GM18873 (cell line): ENCODE measurements around the gene TSPAN11.

Experiments
- ATAC-seq: cut with Tn5 transposase; IDR thresholded peaks from one replicate; pipeline ENCODE4 v1.9.1; 2021; ENCODE audit warnings: mild to moderate bottlenecking, moderate library complexity, moderate number of reproducible peaks; ENCODE audit not compliant: unreplicated experiment, low FRiP score

Gene TSPAN11

DNA sequence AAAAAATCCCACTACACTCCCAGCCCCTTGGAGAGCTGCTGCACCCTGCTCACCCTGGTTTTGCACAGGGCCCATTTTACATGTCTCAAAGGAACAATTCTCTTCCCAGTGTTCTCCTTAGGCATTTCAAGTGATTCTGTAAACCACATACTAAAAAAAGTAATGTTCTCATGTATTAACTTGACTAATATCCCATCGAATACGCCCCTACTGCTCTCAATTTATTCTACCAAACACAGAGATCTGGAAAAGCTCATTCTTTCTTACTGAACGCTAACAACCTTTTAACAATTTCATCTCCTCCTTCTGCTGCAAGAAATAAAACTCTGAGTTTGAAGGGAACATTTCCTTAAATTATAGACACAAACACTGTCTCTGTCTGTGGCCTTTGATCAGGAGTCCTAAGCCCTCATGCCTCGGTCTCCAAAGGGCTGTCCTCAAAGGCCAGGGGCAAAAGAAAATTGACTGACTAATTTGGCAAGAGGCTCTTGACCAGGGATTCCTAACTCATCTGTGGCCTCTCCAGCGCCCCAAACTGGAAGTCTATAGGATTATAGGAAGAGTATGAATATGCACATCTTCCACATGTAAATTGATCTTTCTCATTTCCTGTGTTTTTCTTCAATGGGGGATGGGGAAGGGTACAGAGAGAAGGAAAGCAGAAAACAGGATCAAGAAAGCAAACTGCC is 17.1 kb upstream of the TSPAN11 start:
- ATAC-seq: no peak

DNA sequence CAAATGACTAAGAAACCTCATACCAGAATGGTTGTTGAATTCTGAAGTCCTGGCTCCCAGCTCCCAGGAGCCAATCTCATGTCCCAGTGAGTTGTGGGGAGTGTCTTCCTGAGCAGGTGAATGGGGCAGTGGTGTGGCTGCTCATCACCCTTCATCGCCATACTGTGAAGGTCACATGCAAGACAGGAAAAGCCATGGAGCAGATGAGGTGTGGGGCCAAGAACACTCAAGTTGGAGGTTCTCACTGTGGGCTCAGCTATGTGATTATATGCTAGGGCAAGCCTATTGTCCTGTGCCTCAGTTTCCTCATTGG is 16.6 kb upstream of the TSPAN11 start:
- no peak for ATAC-seq

DNA sequence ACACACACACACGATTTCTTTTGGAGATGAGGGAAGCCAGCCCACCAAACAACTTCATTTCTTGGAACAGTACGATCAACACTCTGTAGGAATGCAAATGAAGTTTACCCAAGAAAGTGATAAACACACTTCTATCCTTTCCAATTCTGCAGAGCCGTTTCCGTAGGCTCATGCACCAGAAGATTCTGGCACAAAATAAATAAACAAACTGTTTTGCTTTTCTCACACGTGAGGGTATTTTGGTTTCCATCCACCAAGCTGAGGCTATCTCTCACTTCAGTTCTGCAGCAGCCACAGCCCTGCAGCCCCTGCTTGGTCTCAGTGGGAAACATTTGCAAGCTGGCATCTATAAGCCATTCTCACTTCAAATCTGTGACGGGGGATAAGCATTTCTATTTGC is 15.3 kb upstream of the TSPAN11 start:
- ATAC-seq: no peak

DNA sequence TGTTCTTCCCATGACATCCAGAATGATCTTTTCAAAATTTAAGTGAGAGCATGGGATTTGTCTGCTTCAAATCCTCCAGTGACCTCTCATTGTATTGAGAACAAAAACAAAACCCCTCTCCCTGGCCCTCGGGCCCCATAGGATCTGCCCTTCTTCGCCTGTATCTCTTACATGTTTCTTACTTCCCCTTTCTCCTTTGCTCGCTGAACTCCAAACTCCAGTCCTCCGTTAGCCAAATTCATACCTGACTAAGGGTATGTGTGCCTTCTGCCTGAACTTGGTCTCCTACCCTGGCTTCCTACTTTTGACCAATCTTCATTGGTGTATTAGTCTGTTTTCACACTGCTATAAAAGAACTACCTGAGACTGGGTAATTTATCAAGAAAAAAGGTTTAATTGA is 13.2 kb upstream of the TSPAN11 start:
- ATAC-seq: no peak

DNA sequence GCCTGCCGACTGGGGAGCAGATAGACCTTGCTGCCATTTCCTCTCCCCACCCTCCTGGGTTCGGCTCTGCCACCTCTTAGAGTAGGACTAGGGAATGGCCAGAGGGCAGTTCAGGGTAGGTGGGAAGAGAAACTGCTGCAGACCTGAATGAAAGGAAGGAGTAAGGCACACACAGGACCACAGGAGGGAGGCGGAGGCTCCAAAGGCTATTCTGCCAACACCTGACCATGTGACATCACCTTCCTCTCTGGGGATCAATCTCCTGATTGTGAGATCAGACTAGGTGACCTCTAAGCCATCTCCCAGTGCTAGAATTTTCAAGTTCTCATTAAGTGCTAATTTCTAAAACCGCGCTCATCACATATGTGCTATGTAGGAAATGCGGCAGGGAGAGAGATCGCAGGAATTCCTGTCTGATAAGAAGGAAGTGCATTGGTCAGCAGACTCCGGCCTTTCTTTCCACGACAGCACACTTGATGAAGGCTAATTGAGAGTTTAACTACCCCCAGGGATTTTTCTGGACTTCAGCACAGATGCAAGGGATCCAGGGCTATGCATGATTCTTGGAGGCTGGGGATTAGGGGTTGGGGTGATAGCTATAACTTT is 11.5 kb upstream of the TSPAN11 start:
- ATAC-seq: no peak

DNA sequence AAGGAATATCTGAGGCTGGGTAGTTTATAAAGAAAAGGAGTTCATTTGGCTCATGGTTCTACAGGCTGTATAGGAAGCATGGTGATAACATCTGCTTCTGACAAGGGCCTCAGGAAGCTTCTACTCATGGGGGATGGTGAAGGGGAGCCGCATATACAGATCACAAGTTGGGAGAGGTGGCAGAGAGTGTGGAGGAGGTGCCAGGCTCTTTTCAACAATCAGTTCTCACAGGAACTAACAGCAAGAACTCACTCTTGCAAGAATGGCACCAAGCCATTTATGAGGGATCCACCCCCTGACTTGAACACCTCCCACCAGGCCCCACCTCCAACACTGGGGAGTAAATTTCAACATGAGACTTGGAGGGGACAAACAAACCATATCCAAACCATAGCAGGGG is 3.5 kb upstream of the TSPAN11 start:
- ATAC-seq: no peak

DNA sequence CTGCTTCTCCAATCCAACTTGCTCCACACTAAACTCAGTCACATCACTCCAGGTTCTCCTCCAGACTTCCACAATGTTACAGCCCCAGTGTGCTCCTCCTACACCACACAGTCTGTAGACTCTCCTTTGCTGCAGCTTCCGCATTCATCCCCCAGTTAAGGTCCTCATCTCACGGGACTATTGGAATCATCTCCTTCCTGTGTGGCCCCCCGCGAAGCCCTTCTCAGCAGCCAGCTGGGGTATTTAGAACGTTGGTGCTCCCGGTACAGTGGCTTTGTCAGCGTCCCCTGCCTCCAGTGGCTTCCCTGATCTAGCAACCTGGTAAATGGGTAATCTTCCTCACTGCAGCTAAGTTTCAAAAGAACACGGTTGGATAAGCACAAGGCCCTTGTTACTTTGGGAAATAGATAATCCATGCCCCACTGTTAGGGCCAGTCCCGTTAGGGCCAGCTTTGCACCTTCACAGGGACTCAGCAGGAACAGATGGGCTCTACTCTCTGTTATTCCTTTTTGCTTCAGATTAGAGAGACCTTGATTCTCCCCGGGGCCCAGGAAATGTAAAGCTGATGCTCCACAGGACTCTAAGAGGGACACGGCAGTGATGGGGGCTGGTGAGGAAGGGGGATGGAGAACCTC is 823 bp upstream of the TSPAN11 start:
- no peak for ATAC-seq

DNA sequence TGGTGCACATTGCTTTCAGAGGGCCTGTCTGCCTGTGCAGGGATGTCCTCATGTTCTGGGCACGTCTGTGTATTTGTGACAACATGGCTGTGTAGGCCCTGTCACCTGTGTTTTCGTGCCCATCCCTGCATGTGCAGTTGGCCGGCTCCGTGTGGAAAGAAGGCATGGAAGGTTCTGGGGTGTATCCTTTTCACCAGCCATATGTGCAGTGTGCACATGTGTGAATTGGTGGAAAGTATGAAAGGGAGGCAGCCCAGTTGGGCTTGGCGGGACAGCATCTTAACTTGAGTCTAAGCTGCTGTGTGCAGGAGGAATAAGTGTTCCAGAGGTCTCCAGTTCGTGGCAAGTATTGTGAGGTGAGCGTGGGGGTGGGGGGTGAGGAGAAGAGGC is 669 bp downstream of the TSPAN11 start:
- no peak for ATAC-seq

DNA sequence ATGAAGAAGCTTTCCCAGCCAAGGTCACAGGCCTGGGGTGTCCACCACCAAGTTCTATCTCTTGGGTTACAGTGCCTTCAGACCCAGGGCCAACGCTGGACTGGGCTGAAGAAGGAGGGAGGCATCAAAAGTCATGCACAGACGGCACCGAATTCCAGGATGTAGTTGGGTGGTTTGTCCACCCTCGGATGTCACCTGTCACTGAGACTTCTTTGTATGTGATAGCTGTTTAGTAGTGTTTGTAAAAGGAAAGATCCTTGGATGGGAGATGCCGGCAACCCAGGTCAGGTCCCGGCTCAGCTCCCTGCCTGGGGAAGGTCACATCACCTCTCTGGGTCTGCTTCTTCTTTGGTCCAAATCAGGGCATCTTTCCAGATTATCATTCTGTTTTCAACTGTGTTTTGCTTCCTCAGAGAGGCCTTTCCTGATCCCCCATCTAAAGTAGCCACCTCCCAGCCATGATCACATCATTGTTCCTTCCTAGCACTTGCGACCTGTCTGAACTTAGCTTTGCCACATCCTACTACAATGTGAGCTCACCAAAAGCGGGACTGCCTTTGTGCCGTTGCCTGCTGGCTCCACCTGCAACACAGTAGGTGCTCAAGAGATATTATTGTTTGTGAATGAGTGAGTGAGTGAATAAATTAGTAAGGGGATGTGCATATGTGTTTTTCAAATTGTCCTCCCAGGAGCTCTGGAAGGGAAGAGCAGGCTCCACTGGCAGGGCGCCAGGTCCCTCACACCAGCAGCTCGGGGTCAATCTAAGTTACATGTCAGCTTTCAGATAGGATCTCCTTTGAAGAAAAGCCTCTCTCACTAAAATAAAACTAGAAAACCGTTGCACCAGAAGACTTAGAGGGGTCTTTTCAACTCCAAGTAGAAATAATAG is 2.1 kb downstream of the TSPAN11 start:
- no peak for ATAC-seq

DNA sequence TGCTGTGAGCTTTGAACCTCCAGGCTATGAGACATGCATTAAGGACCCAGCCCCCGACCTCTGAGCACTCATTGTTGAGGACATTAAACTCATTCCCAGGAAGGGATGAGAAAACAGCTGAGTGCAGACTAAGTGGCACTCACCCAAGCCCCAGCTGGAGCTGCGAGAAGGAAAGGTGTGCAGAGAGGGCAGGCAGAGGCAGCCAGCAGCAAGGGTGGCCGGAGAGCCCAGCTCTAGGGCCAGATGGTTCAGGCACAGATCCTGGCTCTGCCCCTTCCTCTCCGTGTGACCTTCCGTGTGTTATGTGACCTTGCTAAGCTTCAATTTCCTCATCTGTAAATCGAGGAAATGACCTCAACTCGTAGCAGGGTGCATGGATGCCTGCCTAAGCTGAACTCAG is 3.7 kb downstream of the TSPAN11 start:
- ATAC-seq: no peak

DNA sequence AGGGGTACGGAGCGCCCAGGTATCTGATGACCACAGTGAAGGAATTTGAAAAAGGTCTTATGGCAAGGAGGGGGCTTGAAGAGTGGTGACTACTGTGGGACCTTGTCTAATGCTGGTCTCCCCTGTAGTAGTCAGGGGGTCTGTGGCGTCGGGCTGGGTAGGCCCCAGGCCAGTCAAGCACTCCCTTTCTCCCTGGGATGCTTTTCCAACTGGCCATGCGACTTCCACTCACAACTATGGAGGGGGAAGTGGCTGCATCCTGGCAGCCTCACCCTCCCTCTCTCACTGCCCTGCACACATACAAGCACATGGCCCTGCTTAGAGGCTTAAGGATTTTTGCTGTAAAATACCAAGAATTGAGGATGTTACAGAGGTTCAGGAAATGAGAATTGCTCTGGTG is 4.1 kb downstream of the TSPAN11 start:
- ATAC-seq: no peak

DNA sequence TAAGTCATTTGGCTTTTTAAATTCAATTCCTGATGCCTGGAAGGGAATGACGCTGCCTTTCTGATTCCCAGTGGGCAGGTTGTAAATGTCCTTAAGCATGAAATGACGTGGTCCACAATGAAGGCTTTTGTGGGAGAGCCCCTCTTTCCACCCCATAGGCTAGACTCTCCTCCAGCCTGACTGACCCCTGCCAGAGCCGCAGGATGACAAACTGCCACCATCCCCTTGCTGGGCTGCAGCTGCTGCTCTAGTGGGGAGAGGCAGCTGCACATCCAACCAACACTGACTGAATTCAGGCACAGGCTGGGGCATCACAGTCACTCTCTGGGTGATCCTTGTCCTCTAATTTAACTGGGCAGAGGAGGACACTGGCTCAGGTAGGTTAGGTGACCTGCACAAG is 6.3 kb downstream of the TSPAN11 start:
- ATAC-seq: no peak

DNA sequence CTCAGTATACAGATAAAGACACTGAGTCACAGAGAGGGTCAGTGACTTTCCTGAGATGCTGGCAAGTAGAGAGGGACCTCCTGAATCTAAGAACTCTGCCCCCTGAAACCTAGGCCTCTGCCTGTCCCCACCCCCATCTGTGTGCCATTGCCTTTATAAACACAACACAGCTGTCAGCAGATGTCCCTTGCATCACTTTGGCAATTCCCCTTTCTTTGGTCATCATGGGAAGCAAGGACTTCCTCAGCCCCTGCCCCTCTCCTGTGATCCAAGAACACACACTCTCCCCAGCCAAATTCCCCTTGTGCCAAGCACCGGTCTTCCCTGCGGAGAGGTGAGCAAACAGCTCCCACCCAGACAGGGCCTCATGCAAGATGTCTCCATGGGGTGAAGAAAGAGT is 8.3 kb downstream of the TSPAN11 start:
- no peak for ATAC-seq

DNA sequence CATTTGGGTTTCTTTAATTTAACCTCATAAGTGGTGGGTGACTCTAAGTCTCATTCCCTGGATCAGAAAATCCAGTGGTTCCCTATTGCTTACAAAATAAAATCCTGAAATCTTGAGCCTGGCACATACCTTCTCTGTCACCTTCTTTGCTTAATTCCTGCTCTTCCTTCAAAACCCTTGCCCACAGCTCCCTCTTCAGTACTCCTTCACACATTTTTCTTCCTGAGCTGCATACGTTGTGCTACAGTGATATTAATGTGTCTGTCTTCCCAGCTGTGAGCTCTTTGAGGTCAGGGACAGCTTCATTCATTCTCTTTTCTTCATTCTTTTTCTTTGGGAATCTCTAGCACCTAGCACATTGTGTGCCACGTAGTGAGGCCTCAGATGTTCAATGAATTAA is 9.5 kb downstream of the TSPAN11 start:
- ATAC-seq: no peak

DNA sequence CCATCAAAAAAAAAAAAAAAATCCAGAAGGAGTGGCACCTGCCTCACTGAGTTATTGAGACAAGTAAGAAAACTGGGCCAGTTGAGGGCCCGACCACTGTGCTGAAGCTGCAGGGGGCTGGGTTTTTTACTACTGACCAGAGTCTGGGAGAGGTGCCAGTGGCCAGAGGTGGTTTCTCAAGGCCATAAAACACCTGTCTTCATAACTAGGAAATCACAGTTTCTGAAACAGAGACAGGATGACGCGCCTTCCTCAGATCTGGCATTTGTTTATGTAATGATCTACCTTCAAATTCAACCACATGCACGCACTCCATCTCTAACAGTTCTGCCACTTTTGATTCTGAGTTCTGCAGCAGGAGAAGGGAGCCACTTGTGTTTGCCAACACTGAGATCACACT is 12.7 kb downstream of the TSPAN11 start:
- ATAC-seq: no peak

DNA sequence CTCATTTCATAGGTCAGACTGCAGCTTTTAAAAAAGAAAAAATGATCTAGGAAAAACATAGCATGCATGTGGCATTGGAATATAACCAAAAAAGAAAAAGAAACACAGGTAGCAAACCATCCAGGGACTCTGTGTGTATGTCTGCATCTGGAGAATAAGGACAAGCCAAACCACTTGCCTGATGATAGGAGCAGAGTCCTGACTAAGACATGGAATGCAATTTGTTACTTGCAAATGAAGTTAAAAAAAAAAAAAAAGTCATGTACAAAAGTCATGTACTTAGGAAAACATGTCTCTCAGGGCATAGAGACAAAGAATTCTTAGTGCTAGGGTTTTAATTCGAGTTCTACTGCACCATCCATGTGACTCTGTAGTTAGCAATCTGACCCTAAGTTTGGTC is 15.9 kb downstream of the TSPAN11 start:
- ATAC-seq: no peak

DNA sequence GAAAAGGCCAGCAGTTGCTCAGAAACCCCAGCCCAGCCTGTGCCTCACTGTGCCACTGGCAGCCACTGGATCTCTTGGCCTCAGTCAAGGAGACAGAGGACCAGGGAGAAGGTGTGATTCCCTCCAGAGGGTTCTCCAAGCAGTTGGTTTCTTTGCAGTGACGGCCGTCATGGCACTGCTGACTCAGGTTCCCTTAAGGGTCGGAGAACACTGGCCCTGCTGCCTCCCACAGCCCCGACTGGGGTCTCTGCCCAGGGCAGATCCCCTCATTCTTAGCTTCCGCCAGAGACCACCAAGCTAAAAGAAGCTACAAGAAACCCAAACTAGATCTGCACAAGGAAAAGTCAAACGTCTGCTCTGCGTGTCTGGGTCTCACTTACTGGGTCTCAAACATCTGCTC is 16.4 kb downstream of the TSPAN11 start:
- no peak for ATAC-seq

DNA sequence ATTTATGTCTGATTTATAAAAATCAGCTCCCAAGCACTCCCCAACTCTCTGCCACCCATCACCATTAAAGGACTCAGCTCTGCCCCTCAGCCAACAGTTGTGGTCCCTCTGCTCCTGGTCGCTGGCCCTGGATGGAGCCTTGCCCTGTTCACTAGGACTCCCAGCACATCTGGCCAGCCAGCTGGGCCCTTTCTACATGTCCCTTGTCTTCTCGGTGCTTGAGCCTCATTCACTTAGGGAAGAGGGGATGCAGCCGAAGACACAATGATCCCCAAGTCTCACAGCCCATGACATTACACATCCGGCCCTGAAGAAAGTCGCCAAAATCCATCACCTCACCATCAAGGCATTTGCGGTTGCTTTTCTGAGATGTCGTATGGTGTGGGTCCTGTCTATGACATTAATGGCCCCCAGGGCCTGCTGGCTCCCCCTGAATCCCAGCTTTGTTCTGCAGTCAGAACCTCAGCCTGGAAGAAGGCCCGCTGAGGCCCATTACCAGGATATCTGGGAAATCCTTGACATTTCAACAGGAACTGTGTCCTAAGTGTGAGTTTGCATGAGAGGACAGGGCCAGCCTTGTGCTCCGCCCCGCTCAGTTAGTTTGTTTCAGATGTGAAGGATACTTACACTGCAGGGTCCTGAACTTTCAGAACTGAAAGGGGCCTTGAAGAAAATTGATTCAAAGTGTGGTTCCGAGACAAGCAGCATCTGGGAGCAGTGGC is 19.1 kb downstream of the TSPAN11 start:
- ATAC-seq: no peak

DNA sequence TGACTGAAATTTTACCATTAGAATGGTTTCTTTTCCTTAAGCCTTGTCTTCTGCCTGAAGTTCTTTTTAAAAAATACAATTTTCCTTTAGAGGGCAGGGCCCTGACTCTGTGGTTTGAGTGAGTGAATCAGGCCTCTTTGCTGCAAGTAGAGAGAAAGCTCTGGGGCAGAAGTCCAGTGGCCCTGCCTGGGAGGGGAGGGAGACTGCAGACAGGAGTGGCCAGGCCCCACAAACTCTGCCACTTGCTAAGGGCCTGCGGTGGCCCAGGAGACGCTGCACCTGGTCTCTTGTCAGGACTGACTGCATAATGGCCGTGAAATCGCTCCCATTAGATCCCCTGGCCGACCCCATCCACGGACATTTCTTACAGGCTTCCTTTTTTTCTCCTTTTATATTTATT is 25.5 kb downstream of the TSPAN11 start:
- ATAC-seq: no peak

DNA sequence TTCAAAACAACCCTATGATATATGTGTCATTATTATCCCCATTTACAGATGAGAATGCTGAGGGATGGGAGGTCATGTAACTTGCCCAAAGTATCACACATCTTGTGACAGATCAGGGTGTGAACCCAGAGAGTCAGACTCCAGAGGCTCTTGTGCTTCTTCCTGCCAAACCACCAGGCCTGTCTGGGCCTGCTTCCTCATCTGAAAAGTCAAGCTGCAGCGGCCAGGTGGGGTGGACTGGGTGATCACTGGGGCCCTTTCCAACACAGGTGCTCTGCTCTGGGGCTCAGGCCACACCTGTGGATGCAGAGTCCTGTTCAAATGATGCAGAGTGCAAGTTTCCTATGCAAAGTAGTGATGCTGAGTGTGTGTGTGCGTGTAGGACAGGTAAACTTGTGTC is 26.7 kb downstream of the TSPAN11 start:
- no peak for ATAC-seq
